SH-SY5Y (cell line): ENCODE data around the gene CYP26C1.

ENCODE experiments used
- GATA2 ChIP-seq: IDR thresholded peaks from 2 replicates; pipeline ENCODE4 v1.6.1; 2011; ENCODE audit warnings: mild to moderate bottlenecking, low read depth, low read length
- GATA3 ChIP-seq: IDR thresholded peaks from 2 replicates; pipeline ENCODE4 v1.6.1; 2011; ENCODE audit warnings: low read depth, mild to moderate bottlenecking, low read length, moderate library complexity

The CYP26C1 gene

DNA sequence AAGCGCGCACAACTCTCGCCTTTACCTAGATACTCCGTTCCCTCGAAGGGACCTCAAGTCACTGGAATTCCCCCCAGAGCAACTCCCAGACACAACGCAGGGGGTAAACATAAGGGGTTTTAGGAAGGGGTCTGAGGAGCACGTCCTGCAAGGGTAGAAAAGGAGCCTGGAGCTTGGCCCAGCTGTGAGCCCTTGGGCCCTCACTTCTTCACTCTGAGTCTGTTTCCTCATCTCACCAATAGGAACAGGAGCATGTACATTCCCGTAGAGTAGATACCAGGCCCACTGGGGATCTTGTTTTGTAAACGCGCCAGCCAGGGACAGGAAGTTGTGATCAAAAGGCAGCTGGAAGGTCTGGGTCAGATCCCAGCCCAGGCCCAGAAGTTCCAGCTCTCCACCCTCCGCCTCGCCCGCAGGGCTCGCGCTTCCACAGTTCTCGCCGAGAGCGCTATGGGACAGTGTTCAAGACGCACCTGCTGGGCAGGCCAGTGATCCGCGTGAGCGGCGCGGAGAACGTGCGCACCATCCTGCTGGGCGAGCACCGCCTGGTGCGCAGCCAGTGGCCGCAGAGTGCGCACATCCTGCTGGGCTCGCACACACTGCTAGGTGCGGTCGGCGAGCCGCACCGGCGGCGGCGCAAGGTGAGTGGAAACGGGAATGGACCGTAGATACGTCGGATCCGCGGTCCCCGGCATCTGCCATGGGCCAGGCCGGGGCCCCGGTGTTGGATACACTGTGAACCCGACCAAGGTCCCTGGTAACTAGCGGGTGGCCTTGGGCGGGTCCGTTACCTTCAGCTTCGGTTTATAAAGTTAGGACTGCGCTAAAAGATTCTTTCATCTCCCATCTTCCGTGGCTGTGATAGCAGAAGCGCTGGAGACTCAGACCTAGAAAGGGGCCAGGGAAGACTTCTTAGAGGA, 1.3 kb downstream of the CYP26C1 start:
- no peak for TF ChIP-seq GATA3
- TF ChIP-seq GATA2: no peak

DNA sequence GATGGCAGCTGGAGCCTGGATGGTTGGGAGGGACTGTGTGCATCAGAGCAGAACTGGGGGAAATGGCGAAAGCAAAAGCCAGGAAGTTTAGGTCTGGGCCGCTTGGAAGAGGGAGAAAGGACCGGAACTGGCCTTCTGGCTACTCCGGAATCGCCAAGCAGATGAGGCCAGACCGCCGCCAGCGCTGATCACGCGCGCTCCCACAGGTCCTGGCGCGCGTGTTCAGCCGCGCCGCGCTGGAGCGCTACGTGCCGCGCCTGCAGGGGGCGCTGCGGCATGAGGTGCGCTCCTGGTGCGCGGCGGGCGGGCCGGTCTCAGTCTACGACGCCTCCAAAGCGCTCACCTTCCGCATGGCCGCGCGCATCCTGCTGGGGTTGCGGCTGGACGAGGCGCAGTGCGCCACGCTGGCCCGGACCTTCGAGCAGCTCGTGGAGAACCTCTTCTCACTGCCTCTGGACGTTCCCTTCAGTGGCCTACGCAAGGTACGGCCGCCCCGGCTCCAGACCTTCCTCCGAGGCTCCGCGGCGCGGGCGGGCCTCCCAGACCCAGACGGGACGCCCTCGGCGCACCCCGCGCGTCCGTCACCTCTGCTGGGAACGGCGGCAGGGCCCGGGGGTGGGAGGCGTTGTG, 2.0 kb downstream of the CYP26C1 start:
- no peak for TF ChIP-seq GATA3
- no peak for TF ChIP-seq GATA2

DNA sequence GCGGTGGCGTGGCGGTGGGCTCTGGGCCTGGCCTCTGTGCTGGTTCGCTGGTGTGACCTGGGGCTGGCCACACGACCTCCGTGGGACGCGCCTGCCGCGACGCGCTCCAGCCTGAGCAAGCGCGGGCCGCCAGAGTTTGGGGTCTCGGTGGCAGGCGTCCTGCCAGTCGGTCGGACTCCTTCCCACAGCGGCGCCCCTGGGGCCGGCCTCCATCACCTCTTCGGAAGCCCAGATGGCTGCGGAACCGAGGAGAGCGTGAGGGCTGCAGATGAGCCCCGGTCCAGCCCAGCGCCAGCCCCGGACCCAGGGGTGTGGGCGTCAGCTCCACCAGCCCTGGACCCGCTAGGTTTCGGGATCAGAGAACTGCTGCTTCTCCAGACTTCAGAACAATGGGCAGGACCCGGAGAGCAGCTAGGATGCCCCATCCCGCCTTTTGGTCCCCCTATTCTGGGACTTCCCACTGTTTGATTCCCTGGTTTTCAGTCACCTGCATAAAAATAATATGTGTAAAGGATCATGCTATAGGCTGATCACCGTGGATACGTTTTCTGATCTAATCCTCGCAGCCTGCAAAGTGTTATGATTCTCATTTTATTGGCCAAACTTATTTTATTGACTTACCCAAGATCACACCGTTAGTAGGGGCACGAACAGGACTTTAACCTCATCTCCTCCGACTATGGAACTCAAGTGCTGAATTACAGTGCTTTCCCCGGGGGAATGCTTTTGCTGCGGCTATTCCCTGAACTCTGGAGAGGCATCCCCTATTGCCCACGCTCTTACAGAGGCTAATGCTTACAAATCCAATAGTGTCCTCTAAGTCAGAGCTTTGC, 2.8 kb downstream of the CYP26C1 start:
- TF ChIP-seq GATA2: no peak
- TF ChIP-seq GATA3: no peak

DNA sequence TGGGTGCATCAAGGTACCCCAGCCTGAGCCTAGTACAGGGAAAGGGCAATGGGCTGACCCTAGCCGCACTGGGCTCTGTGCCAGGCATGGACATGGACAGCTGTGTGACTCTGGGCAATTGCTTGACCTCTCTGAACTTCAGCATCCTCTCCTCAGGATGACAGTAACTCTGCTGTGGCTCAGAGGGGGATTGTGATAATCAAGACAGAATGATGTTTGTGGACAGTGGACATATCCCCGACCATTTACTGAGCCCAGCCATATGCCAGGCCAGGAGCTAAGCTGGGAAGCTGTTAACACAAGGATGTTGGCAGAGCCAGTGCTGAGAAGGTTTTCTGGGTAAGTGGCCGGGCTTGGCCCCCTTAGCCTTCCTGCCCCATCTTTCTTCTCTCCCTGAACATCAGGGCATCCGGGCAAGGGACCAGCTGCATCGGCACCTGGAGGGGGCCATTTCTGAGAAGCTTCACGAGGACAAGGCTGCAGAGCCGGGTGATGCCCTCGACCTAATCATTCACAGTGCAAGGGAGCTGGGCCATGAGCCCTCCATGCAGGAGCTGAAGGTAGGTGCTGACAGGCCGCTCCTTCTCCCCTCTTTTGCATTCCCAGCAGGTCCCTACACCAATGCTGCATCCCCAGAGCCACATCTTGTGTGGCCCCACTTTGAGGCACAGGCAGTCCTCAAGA, 3.5 kb downstream of the CYP26C1 start:
- TF ChIP-seq GATA2 (no peak), GATA3 (no peak)

DNA sequence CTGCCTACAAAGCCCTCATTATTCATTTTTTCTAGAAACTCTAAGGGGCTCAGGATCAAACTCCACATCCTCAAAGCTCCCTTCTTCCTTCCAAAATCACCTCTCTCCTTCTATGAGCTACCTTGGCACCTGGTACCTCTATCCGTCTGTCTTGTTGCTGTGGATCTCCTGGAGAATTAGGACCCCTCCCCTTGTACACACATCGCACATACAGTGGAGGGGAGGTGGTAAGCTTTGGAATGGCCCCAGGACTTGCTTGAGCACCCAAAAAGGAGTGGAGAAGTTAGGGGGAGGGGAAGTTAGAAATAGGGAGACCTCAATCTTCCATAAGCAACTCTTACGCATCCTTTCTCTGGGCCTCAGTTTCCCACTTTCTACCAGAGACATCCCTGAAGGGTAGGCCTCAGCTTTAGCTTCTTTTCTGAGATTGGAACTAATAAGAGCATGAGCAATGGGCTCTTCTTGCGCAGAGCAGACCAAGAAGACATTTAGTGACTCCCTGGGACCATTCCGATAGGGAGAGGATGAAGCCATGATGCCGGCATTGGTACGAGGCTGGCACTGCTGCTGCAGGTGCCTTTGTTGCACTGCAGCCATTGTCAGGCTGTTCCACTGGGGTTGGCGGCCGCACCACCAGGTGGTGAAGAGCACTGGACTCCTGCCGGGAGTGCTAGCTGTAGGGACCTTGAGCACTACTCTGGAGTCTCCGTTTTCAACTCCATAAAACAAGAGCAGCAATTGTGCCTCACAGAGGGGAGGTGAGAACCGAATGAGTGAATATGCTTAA, 4.5 kb downstream of the CYP26C1 start:
- no peak for TF ChIP-seq GATA2
- TF ChIP-seq GATA3: no peak

DNA sequence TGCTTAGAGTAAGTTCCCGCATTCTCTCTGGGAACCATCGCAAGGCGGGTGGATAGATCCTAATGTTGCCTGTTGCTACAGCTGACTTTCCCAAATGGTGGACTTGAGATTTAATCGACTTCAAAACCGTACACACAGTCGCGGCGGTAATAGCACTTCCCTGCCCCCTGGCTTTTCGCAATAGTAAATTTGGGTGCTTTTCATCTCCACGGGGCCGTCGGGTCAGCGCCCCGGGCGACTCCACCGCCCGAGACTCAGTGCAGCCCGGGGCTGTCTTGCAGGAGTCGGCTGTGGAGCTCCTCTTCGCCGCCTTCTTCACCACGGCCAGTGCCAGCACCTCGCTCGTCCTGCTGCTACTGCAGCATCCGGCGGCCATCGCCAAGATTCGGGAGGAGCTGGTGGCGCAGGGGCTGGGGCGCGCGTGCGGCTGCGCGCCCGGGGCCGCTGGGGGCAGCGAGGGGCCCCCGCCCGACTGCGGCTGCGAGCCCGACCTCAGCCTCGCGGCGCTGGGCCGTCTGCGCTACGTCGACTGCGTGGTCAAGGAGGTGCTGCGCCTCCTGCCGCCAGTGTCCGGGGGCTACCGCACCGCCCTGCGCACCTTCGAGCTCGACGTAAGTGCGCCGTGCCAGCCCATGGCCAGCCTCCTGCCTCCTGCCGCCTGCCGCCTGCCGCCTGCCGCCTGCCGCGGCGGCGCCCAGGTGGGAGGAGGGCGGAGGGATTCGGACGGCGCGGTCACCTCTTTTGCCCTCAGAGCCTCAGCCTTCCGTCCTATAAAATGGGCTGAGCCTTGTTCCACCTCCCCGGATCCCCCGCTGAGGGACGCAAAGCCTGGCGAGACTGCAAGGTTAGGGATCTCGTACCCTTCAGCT, 5.3 kb downstream of the CYP26C1 start:
- TF ChIP-seq GATA3 (no peak), GATA2 (no peak)

DNA sequence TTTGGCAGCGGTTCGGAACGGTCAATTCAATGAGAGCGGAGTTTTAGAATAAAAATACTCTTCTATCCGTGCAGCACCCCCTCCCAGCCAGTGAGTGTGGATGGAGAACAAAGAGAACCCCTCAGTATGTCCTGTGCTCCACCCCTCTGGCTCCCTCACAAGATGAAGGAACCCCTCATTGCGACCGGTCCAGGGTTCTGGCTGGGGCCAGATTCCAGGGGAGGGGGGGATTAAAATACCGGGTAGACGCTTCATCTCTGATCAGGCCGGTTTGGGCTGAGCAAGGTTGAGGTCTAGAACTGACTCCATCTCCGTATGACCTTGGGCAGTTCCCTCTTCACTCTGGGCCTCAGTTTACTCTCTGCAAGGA, 5.9 kb downstream of the CYP26C1 start:
- no peak for TF ChIP-seq GATA3

DNA sequence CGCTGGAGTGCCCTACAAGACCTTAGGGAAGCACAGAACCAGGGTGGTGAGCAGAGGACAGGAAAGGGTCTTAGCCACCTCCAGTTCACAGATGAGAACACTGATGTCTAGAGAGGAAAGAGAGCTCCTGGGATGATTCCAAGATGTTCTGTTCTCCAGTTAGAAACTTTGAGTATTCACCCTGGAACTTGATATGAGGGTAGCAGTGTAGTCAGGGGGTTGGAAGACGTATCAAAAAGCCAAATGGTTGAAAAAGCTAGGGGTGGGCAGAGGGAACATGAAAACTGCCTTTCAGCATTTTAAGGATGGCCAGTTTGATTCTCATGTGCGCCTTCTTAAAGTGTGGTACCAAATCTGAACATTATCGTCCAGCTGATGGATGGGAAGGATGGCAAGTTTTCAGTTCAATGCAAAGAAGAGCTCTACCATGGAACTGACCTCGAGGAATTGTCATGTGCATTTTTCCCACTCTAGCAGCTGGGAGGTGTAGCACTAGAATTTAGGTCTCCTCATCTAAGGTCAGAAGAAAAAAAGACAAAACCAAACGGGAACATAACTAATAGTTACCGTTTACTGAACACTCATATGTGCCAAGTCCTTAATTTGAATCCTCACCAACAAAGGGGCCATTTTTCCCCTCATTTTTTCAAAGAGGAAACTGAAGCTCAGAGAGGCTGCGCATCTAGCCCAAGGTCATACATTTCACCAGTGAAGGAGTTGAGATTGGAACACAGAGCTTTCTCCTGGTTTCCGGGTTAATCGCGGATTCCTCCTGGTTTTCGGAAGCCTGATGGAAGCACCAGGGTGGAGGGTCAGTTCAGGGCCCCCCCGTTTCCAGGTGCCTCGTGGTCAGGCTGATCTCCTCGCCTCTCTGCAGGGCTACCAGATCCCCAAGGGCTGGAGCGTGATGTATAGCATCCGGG, 7.1 kb downstream of the CYP26C1 start:
- no peak for TF ChIP-seq GATA2
- TF ChIP-seq GATA3: no peak

DNA sequence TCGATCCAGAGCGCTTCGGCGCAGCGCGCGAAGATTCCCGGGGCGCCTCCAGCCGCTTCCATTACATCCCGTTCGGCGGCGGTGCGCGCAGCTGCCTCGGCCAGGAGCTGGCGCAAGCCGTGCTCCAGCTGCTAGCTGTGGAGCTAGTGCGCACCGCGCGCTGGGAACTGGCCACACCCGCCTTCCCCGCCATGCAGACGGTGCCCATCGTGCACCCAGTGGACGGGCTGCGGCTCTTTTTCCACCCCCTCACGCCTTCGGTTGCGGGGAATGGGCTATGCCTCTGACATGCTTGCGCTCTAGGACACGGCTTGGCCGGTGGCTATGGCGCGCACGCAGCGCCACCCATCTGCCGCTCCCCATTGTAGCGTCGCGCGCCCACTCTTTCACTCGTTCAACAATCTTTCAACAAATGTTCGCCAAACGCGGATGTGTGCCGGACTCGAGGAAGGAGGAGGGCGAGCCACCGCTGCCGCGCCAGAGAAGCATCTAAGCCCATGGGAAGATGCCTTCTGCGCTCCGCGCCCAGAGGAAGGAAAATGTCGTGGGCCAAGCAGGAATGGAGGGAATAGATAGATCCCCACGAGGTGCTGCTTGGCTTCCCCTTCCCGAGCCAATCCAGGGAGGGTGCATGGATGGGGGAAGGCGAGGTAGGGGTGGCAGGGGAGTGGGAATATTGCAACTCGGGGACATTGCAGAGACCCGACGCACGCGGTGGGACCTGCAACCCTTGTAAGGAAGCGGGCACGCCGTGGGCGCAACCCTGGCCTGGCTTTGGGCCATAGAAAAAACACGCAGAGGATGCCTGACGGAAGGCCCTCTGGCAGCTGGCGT, 8.0 kb downstream of the CYP26C1 start:
- TF ChIP-seq GATA2: no peak
- TF ChIP-seq GATA3: no peak

DNA sequence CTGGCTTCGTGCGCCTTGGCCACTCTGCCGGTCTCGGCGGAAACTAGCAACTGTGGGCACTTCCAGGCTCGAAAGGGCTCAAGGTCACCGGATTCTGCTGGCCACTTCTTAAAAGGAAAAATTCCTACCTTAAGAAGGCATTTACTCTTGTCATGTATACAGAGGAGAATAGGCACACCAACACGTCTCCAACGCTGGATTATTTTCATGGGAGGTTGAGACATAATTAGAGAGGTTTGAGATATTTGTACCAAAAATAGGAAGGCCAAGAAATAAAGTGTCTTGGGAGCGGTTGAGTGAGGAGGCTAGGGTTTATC, 8.6 kb downstream of the CYP26C1 start:
- TF ChIP-seq GATA3 (no peak), GATA2 (no peak)

DNA sequence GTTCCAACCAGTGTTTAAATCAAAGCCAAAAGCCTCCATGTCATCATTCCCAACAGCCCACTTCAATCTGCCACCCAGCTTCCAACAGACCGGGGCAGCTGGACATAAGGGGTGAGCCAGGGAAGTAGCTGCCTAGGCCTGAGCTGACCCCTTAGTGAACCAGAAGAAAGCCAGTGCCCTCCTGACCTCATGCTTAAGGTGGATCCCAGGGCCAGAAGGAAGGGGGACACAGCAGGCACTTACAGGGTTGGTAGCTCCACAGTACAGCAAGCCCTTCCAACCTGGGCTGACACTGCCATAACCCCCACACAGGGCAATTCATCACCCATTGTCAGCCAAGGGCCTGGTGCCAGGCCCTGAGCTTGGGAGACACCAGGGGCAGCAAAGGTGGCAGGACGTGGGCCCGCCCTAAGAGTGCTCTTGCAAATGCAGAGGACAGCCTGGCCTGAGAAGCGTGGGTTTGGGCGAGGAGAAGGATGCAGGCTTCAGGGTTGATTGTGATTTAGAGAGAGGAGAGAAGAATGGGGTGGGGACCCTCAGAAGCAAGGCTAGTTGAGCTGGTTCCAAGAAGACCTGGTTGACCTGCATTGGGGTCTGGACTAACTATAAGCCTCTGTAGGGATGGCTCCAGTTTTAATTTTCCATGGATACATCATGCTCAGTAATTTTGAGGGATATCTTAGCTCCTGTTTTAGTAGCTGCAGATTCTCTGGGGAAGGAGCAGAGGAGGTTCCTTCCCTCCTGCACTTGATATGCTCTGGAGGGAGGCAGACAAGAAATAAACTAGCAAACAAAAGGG, 10.0 kb downstream of the CYP26C1 start:
- TF ChIP-seq GATA3: no peak
- no peak for TF ChIP-seq GATA2
